ENCODE results near the gene LDHB.
"Not testable (repeated sequence)": the region's sequence is repeated elsewhere in the genome, so short reads cannot be mapped to it uniquely, and the experiment has no call there.

LDHB gene

DNA sequence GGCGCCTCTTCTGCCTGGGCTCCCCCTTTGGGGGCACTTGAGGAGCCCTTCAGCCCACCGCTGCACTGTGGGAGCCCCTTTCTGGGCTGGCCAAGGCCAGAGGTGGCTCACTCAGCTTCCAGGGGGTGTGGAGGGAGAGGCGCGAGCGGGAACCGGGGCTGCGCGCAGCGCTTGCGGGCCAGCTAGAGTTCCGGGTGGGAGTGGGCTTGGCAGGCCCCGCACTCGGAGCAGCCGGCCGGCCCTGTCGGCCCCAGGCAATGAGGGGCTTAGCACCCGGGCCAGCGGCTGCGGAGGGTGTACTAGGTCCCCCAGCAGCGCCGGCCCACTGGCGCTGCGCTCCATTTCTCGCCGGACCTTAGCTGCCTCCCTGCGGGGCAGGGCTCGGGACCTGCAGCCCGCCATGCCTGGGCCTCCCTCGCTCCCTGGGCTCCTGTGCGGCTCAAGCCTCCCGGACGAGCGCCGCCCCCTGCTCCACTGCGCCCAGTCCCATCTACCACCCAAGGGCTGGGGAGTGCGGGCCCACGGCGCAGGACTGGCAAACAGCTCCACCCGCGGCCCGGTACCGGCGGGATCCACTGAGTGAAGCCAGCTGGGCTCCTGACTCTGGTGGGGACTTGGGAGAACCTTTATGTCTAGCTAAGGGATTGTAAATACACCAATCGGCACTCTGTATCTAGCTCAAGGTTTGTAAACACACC, 3.9 kb upstream of the LDHB start:
- not testable (repeated sequence) for H3K4me3 ChIP-seq (ENCODE audit: extremely low read depth, insufficient read depth, low read length, poor library complexity, severe bottlenecking); H3K27ac ChIP-seq (ENCODE audit: low read depth, low read length, severe bottlenecking); H3K9me3 ChIP-seq (ENCODE audit: control insufficient read depth, low read length); H3K4me1 ChIP-seq (ENCODE audit: control insufficient read depth, insufficient read depth, low read length, poor library complexity, severe bottlenecking); H3K36me3 ChIP-seq (ENCODE audit: control insufficient read depth, insufficient read depth, low read length)
- WGBS, 2 experiments (ENCODE audit: insufficient coverage in 2 of 2) = 96 to 97% methylated on average over 33 to 38 of the region's 44 CpGs

DNA sequence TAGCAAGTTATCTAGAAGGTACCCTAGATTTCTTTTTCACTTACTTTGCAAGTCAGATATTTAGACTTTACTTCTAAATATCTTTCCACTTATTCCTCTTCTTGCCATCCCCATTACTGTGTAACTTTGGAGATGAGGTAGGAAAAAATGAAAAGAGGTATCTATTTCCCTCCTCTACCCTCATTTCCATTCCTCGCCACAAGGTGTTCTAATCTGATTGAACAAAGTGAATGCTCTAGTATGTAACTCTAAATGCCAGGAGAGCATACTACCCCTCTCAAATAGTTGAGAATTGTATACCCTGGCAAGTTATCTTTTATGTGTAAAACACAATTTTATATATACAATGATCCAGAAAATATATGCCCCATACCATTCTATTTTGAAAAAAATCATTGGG, 1.7 kb upstream of the LDHB start:
- WGBS, 2 experiments (ENCODE audit: insufficient coverage in 2 of 2) = no CpG with 5 or more reads among the region's 1 CpG
- H3K4me3 ChIP-seq (ENCODE audit: extremely low read depth, insufficient read depth, low read length, poor library complexity, severe bottlenecking) = no peak overlapping the region

DNA sequence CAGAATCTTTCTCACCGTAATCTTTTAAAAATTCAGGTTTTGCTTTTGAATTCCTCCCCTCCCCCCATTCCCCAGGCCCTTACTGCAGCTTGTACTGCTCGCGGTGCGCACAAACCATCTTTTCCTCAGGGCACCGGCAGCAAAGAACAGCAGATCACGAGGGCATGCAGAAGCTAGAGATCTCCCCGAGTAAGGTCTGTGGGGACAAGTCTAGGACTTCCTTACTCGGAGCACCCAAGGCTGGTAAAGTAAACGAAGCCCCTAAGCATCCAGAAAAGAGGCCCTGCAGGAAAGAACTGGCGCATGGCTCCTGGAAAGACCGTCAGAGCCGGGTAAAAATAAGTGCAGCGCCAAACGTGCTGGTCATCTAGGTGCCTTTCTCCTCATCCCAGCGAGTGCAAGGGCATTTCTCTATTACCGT, 727 bp downstream of the LDHB start:
- Histone ChIP-seq H3K4me1 (ENCODE audit: control insufficient read depth, insufficient read depth, low read length, poor library complexity, severe bottlenecking) (peaks cover under 1% of the 10 kb centered on the region), H3K4me3 (ENCODE audit: extremely low read depth, insufficient read depth, low read length, poor library complexity, severe bottlenecking) (peak overlapping the region; percentile 79), H3K27ac (ENCODE audit: low read depth, low read length, severe bottlenecking) (peak overlapping the region; percentile 92), H3K36me3 (ENCODE audit: control insufficient read depth, insufficient read depth, low read length) (peaks cover 29% of the 10 kb centered on the region), H3K9me3 (ENCODE audit: control insufficient read depth, low read length) (no peaks in the 10 kb centered on the region)
- WGBS, 2 experiments (ENCODE audit: insufficient coverage in 2 of 2) = 0% methylated on average over 13 to 14 of the region's 16 CpGs

More for the DNA sequence above, 1.7 kb upstream of the LDHB start:
- Histone ChIP-seq H3K27ac (ENCODE audit: low read depth, low read length, severe bottlenecking) (no peak overlapping the region), H3K9me3 (ENCODE audit: control insufficient read depth, low read length) (no peaks in the 10 kb centered on the region), H3K36me3 (ENCODE audit: control insufficient read depth, insufficient read depth, low read length) (peaks cover 7% of the 10 kb centered on the region), H3K4me1 (ENCODE audit: control insufficient read depth, insufficient read depth, low read length, poor library complexity, severe bottlenecking) (no peaks in the 10 kb centered on the region)

DNA sequence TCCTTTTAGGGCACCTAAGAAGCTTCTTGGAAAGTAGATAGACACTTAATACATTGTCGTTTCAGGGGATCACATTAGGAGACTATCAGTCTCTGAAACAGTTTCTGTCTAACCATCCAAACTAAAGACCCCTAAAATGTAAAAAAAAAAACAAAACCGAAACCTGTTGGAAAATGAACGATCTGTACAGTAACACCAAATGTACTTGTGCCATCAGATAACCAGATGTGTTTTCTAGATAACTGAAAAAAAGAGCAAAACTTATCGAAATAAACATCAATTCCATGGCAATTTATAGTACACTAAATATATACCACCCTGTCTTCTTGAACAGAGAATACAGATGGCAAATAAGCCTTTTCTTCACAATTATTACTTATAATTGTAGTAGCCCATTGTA, 2.1 kb downstream of the LDHB start:
- Histone ChIP-seq H3K4me1 (ENCODE audit: control insufficient read depth, insufficient read depth, low read length, poor library complexity, severe bottlenecking) (peaks cover 5% of the 10 kb centered on the region), H3K4me3 (ENCODE audit: extremely low read depth, insufficient read depth, low read length, poor library complexity, severe bottlenecking) (peak overlapping the region; percentile 79), H3K36me3 (ENCODE audit: control insufficient read depth, insufficient read depth, low read length) (peaks cover 40% of the 10 kb centered on the region), H3K9me3 (ENCODE audit: control insufficient read depth, low read length) (no peaks in the 10 kb centered on the region), H3K27ac (ENCODE audit: low read depth, low read length, severe bottlenecking) (no peak overlapping the region)
- 72 to 76% methylated on average over 3 of the region's 4 CpGs for WGBS, 2 experiments (ENCODE audit: insufficient coverage in 2 of 2)

DNA sequence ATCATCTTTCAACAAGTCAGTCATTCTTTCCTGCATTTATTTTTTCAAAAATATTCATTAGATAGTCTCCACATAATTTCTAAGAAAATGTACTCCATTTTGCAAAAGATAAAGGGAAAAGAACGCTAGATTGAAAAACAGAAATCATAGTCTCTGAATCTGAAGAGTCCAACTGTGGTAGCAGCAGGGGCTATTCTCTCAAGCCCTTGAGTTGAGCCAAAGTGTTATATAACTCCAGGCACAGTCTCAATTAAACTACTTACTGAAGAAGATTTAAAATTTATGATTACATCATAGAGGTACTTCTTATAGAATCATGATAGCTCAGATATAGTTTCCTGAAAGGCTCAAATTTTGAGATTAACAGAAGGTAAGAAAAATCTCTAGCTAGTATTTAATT, 5.8 kb downstream of the LDHB start:
- Histone ChIP-seq H3K9me3 (ENCODE audit: control insufficient read depth, low read length) (no peaks in the 10 kb centered on the region), H3K27ac (ENCODE audit: low read depth, low read length, severe bottlenecking) (no peak overlapping the region), H3K4me1 (ENCODE audit: control insufficient read depth, insufficient read depth, low read length, poor library complexity, severe bottlenecking) (peaks cover 18% of the 10 kb centered on the region), H3K4me3 (ENCODE audit: extremely low read depth, insufficient read depth, low read length, poor library complexity, severe bottlenecking) (no peak overlapping the region), H3K36me3 (ENCODE audit: control insufficient read depth, insufficient read depth, low read length) (peaks cover 77% of the 10 kb centered on the region)
- no CpG with 5 or more reads among the region's 1 CpG for WGBS, 2 experiments (ENCODE audit: insufficient coverage in 2 of 2)

DNA sequence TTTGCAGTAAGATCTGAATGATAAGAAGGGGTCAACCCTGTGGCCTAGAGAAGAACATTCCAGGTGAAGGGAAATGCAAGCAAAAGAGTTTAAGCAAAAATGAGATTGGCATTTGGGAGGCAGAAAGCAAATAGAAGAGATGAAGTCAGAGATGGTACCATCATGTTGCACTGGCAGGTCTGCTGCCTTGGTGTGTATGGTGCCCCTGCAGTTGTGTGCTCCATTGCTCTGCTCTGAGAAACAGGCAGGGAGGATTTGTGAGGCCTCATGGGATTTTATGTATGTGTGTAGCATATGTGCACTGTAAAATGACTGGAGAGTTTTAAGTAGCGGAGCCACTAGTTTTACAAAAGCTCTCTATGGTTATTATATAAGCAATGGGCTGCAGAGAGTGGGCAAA, 6.6 kb downstream of the LDHB start:
- 83 to 100% methylated on average over 1 of the region's 1 CpG for WGBS, 2 experiments (ENCODE audit: insufficient coverage in 2 of 2)
- H3K4me3 ChIP-seq (ENCODE audit: extremely low read depth, insufficient read depth, low read length, poor library complexity, severe bottlenecking) = no peak overlapping the region
- H3K27ac ChIP-seq (ENCODE audit: low read depth, low read length, severe bottlenecking) = no peak overlapping the region
- H3K9me3 ChIP-seq (ENCODE audit: control insufficient read depth, low read length) = no peaks in the 10 kb centered on the region
- peaks cover 84% of the 10 kb centered on the region for H3K36me3 ChIP-seq (ENCODE audit: control insufficient read depth, insufficient read depth, low read length)
- H3K4me1 ChIP-seq (ENCODE audit: control insufficient read depth, insufficient read depth, low read length, poor library complexity, severe bottlenecking) = peaks cover 26% of the 10 kb centered on the region

DNA sequence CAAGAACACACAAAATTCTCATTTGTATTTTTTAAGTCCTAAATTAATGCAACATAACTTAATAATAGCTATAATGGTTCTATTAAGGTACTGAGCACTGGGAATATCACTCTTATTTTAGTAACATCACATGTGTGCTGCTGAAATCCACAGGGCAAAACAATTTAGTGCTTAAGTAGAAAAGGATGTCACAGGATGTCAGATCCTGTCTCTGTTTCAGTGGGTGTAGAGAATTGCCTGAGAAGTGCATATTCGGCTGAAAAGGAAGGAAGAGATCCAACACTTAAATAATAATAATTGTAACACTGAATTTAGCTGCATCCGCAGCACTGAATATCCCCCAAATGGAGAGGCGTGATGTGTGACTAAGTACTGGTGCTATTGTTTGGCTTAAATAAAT, 8.6 kb downstream of the LDHB start:
- no CpG with 5 or more reads among the region's 3 CpGs for WGBS, 2 experiments (ENCODE audit: insufficient coverage in 2 of 2)
- Histone ChIP-seq H3K9me3 (ENCODE audit: control insufficient read depth, low read length) (no peaks in the 10 kb centered on the region), H3K4me1 (ENCODE audit: control insufficient read depth, insufficient read depth, low read length, poor library complexity, severe bottlenecking) (peaks cover 31% of the 10 kb centered on the region), H3K4me3 (ENCODE audit: extremely low read depth, insufficient read depth, low read length, poor library complexity, severe bottlenecking) (no peak overlapping the region), H3K27ac (ENCODE audit: low read depth, low read length, severe bottlenecking) (no peak overlapping the region), H3K36me3 (ENCODE audit: control insufficient read depth, insufficient read depth, low read length) (peaks cover 83% of the 10 kb centered on the region)

DNA sequence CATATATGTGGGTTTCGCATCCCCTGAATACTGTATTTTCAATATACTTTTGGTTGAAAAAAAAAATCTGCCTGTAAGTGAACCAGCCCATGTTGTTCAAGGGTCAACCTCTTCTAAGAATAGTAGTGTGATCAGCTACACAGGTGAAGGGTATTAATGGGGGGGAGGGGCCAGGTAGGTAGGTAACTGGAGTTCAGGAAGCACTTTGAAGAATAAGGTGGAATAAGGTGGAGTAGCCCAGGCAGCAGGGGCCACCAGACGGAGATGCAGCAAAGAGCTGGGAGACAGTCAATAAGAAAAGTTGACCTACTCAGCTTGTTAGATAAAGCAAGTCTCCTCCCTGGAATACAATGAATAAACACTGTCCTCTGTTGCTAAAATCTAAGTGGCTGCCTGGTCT, 9.3 kb downstream of the LDHB start:
- 86 to 92% methylated on average over 1 of the region's 2 CpGs for WGBS, 2 experiments (ENCODE audit: insufficient coverage in 2 of 2)
- Histone ChIP-seq H3K4me1 (ENCODE audit: control insufficient read depth, insufficient read depth, low read length, poor library complexity, severe bottlenecking) (peaks cover 31% of the 10 kb centered on the region), H3K4me3 (ENCODE audit: extremely low read depth, insufficient read depth, low read length, poor library complexity, severe bottlenecking) (no peak overlapping the region), H3K36me3 (ENCODE audit: control insufficient read depth, insufficient read depth, low read length) (peaks cover 84% of the 10 kb centered on the region), H3K9me3 (ENCODE audit: control insufficient read depth, low read length) (no peaks in the 10 kb centered on the region), H3K27ac (ENCODE audit: low read depth, low read length, severe bottlenecking) (no peak overlapping the region)

DNA sequence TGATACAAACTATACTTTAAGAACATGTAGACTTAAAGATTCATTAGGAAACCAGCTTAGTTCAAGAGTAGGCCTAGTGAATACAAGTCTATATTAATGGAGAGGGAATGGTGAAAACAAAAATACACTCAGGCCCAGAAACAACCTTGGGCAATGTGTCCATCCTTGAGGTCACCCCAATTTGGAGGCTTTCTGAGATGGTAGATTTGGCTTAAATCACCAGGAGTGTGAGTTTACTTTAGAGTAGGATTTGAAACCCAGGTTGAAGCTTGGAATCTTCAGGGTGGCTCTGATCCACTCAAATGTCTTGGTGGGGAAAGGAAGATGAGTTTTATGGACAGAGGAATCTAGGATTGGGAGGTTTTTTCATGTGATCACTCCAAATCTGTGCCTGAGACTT, 10.5 kb downstream of the LDHB start:
- H3K4me3 ChIP-seq (ENCODE audit: extremely low read depth, insufficient read depth, low read length, poor library complexity, severe bottlenecking) = no peak overlapping the region
- no peak overlapping the region for H3K27ac ChIP-seq (ENCODE audit: low read depth, low read length, severe bottlenecking)
- H3K36me3 ChIP-seq (ENCODE audit: control insufficient read depth, insufficient read depth, low read length) = peaks cover 83% of the 10 kb centered on the region
- peaks cover 37% of the 10 kb centered on the region for H3K4me1 ChIP-seq (ENCODE audit: control insufficient read depth, insufficient read depth, low read length, poor library complexity, severe bottlenecking)
- H3K9me3 ChIP-seq (ENCODE audit: control insufficient read depth, low read length) = no peaks in the 10 kb centered on the region

DNA sequence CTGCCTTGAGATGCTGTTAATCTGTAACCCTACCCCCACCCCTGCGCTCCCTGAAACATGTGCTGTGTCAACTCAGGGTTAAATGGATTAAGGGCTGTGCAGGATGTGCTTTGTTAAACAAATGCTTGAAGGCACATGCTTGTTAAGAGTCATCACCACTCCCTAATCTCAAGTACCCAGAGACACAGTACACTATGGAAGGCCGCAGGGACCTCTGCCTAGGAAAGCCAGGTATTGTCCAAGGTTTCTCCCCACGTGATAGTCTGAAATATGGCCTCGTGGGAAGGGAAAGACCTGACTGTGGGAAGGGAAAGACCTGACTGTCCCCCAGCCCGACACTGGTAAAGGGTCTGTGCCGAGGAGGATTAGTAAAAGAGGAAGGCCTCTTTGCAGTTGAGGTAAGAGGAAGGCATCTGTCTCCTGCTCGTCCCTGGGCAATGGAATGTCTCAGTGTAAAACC, 12.6 kb downstream of the LDHB start:
- H3K9me3 ChIP-seq (ENCODE audit: control insufficient read depth, low read length); H3K27ac ChIP-seq (ENCODE audit: low read depth, low read length, severe bottlenecking); H3K4me3 ChIP-seq (ENCODE audit: extremely low read depth, insufficient read depth, low read length, poor library complexity, severe bottlenecking): not testable (repeated sequence)
- Histone ChIP-seq H3K4me1 (ENCODE audit: control insufficient read depth, insufficient read depth, low read length, poor library complexity, severe bottlenecking) (peaks cover 31% of the 10 kb centered on the region), H3K36me3 (ENCODE audit: control insufficient read depth, insufficient read depth, low read length) (peaks cover 79% of the 10 kb centered on the region)
- 62% methylated on average over 2 of the region's 7 CpGs; no CpG with 5 or more reads in 1 of the 2 experiments for WGBS, 2 experiments (ENCODE audit: insufficient coverage in 2 of 2)

DNA sequence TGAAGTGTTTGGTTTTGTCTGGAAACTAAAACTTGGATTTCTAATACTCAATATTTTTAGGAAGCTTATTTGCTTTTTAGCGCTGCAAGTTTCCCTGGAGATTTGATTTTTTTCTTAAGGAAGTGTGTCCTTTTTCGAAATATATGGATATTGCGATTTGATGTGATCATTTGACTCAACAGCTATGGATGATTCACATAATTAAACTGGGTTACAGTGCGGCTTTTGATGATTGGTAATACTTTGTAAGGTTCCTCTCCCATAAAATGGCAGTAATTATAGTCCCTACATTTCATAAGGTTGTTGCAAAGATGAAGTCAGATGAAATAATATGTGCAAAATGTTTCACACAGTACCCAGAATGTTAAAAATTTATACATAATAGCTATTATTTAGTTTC, 13.1 kb downstream of the LDHB start:
- Histone ChIP-seq H3K9me3 (ENCODE audit: control insufficient read depth, low read length) (no peaks in the 10 kb centered on the region), H3K36me3 (ENCODE audit: control insufficient read depth, insufficient read depth, low read length) (peaks cover 75% of the 10 kb centered on the region), H3K27ac (ENCODE audit: low read depth, low read length, severe bottlenecking) (no peak overlapping the region), H3K4me1 (ENCODE audit: control insufficient read depth, insufficient read depth, low read length, poor library complexity, severe bottlenecking) (peaks cover 31% of the 10 kb centered on the region), H3K4me3 (ENCODE audit: extremely low read depth, insufficient read depth, low read length, poor library complexity, severe bottlenecking) (no peak overlapping the region)
- 100% methylated on average over 1 to 2 of the region's 4 CpGs for whole genome bisulfite sequencing, 2 experiments (ENCODE audit: insufficient coverage in 2 of 2)
